ENCODE data around the gene SETD6. TPM values are rescaled to one million over a fixed set of nuclear protein-coding genes. Genes with fewer than 3 reads are reported as not detected.

Gene SETD6
- total RNA-seq, 4 donors from 2014 or later: 32.8 to 74.2 (median 52.9) TPM

DNA sequence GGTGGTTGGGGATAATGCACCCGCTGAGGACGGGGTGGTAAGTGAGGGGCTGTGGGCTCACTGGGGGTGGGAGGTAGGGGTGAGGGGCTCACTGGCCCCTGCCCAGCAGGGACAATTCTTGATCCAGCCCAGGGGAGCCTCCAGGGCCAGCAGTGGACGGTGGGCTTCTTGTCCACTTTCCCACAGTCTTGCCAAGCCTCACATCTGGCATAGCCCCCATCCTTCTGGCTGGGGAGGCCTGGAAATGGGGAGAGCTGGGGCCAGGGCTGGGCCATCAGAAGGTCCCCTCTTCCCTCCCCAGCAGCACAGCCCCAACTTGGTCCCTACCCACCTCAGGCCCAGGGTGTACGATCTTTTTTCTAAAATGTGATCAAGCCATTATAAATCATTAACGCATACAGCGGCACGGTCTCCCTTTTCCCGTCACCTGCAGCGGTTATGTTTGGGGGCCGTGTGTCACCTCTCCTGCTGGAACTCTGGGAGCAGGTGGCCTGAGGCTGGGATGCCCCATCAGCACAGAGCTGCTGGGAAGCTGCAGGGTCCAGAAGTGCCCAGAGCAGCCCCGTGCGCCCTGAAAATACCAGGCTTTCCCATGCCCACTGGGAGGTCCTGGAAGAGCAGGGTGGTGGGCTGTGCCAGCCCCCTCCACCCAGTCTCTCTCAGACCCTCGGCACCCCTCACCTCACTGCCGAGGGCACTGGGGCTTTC lies 7.2 kb upstream of the SETD6 start:
- H3K4me3 ChIP-seq (ENCODE audit: low read depth, poor library complexity, severe bottlenecking): no peak overlapping the region
- 85 to 86% methylated on average over 14 of the region's 14 CpGs for WGBS, 2 donors
- no peak for TF ChIP-seq POLR2A (IDR thresholded peaks at IDR 0.05)
- TF ChIP-seq, protein P1, sequence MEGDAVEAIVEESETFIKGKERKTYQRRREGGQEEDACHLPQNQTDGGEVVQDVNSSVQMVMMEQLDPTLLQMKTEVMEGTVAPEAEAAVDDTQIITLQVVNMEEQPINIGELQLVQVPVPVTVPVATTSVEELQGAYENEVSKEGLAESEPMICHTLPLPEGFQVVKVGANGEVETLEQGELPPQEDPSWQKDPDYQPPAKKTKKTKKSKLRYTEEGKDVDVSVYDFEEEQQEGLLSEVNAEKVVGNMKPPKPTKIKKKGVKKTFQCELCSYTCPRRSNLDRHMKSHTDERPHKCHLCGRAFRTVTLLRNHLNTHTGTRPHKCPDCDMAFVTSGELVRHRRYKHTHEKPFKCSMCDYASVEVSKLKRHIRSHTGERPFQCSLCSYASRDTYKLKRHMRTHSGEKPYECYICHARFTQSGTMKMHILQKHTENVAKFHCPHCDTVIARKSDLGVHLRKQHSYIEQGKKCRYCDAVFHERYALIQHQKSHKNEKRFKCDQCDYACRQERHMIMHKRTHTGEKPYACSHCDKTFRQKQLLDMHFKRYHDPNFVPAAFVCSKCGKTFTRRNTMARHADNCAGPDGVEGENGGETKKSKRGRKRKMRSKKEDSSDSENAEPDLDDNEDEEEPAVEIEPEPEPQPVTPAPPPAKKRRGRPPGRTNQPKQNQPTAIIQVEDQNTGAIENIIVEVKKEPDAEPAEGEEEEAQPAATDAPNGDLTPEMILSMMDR (IDR thresholded peaks at IDR 0.05): no peak
- intact Hi-C loops (cut with DNase I; ENCODE audit: low total_unique reads): loop anchor here (10.0 kb wide), 1 partner anchor 157 kb away; no protein-coding TSS in a partner anchor
- peak in 1 of 2 donors; percentile 68 for DNase-seq (ENCODE audit: low spot score in 2 of 2)

GRCh38 chr16:58508671-58509251 lies 6.6 kb upstream of the SETD6 start:
- peak in 1 of 2 donors; percentile 71 for DNase-seq (ENCODE audit: low spot score in 2 of 2)
- TF ChIP-seq, protein P1 (IDR thresholded peaks at IDR 0.05): no peak
- no peak for TF ChIP-seq POLR2A (IDR thresholded peaks at IDR 0.05)
- H3K4me3 ChIP-seq (ENCODE audit: low read depth, poor library complexity, severe bottlenecking): no peak overlapping the region
- intact Hi-C loops (cut with DNase I; ENCODE audit: low total_unique reads): loop anchor here (10.0 kb wide), 1 partner anchor 156 kb away; no protein-coding TSS in a partner anchor
- 58 to 68% methylated on average over 5 of the region's 5 CpGs for WGBS, 2 donors

GRCh38 chr16:58509256-58510096 lies 5.8 kb upstream of the SETD6 start:
- peak in 1 of 2 donors; percentile 76 for DNase-seq (ENCODE audit: low spot score in 2 of 2)
- WGBS, 2 donors: 92% methylated on average over 8 to 9 of the region's 9 CpGs
- H3K4me3 ChIP-seq (ENCODE audit: low read depth, poor library complexity, severe bottlenecking): no peak overlapping the region
- intact Hi-C loops (cut with DNase I; ENCODE audit: low total_unique reads): loop anchor here (10.0 kb wide), 1 partner anchor 155 kb away; no protein-coding TSS in a partner anchor
- TF ChIP-seq POLR2A (IDR thresholded peaks at IDR 0.05): no peak
- TF ChIP-seq, protein P1 (IDR thresholded peaks at IDR 0.05): no peak

- intact Hi-C loops (cut with DNase I; ENCODE audit: low total_unique reads): no loop called here
- no peak overlapping the region for H3K4me3 ChIP-seq (ENCODE audit: low read depth, poor library complexity, severe bottlenecking)
- WGBS, 2 donors: 85 to 92% methylated on average over 18 of the region's 18 CpGs
- TF ChIP-seq POLR2A (IDR thresholded peaks at IDR 0.05): no peak
- TF ChIP-seq, protein P1 (IDR thresholded peaks at IDR 0.05): no peak
- peak in 1 of 2 donors; percentile 77 for DNase-seq (ENCODE audit: low spot score in 2 of 2)
These were observed 5.1 kb upstream of the SETD6 start for GRCh38 chr16:58510097-58510775.

Measured in lower leg skin (tissue), 4 donors.